H4 (cell line): ENCODE results near the gene ZBTB7A. TPM values are rescaled to one million over a fixed set of nuclear protein-coding genes. Genes with fewer than 3 reads are reported as not detected.

ENCODE experiments used
- DNase-seq: peaks from one replicate; pipeline ENCODE4 v3.0.0-alpha.2; 2015; ENCODE audit warnings: low spot score
- total RNA-seq: library from RNA; depleted of rRNA; stranded (reverse); fragments of >200 nt; shearing (Covaris generic); gene quantifications from 2 replicates; pipeline ENCODE4 v1.2.3, GENCODE V29; 2014

Gene ZBTB7A
- total RNA-seq, 1 experiment from 2014 or later, result 2.5 TPM

GRCh38 chr19:4094291-4094690, 27.6 kb upstream of the ZBTB7A start:
- DNase-seq, result no peak

GRCh38 chr19:4093643-4094175, 27.0 kb upstream of the ZBTB7A start:
- no peak for DNase-seq

- no peak for DNase-seq
These were observed 23.9 kb upstream of the ZBTB7A start for GRCh38 chr19:4090356-4091220.

GRCh38 chr19:4089946-4090345, 23.2 kb upstream of the ZBTB7A start:
- no peak for DNase-seq

- no peak for DNase-seq
These were observed 22.8 kb upstream of the ZBTB7A start for GRCh38 chr19:4089400-4089908.

- no peak for DNase-seq
These were observed 22.3 kb upstream of the ZBTB7A start for GRCh38 chr19:4088975-4089374.

GRCh38 chr19:4087787-4088679, 21.3 kb upstream of the ZBTB7A start:
- DNase-seq, result no peak

GRCh38 chr19:4086411-4086867, 19.7 kb upstream of the ZBTB7A start:
- no peak for DNase-seq

GRCh38 chr19:4084547-4084877, 17.8 kb upstream of the ZBTB7A start:
- DNase-seq, result no peak

- no peak for DNase-seq
These were observed 17.2 kb upstream of the ZBTB7A start for GRCh38 chr19:4083677-4084546.

- no peak for DNase-seq
These were observed 15.5 kb upstream of the ZBTB7A start for GRCh38 chr19:4082172-4082571.

GRCh38 chr19:4081441-4082129, 14.9 kb upstream of the ZBTB7A start:
- DNase-seq, result no peak

GRCh38 chr19:4080473-4080872, 13.8 kb upstream of the ZBTB7A start:
- DNase-seq, result no peak

GRCh38 chr19:4077800-4078684, 11.3 kb upstream of the ZBTB7A start:
- DNase-seq, result no peak

- DNase-seq, result no peak
These were observed 10.3 kb upstream of the ZBTB7A start for GRCh38 chr19:4077007-4077374.

- DNase-seq, result no peak
These were observed 8.7 kb upstream of the ZBTB7A start for GRCh38 chr19:4075373-4075772.

GRCh38 chr19:4071610-4072009, 4.9 kb upstream of the ZBTB7A start:
- no peak for DNase-seq

- DNase-seq, result no peak
These were observed 2.7 kb upstream of the ZBTB7A start for GRCh38 chr19:4069331-4069959.
